HG03565 (cell line): Measurements from ENCODE around the gene PARVG.

ENCODE experiments used
- ATAC-seq: cut with Tn5 transposase; IDR thresholded peaks from one replicate; pipeline ENCODE4 v1.9.1; 2021; ENCODE audit warnings: mild to moderate bottlenecking, moderate library complexity; ENCODE audit not compliant: unreplicated experiment

PARVG gene

GRCh38 chr22:44193535-44193891 lies 12.8 kb downstream of the PARVG start:
- ATAC-seq = no peak

DNA sequence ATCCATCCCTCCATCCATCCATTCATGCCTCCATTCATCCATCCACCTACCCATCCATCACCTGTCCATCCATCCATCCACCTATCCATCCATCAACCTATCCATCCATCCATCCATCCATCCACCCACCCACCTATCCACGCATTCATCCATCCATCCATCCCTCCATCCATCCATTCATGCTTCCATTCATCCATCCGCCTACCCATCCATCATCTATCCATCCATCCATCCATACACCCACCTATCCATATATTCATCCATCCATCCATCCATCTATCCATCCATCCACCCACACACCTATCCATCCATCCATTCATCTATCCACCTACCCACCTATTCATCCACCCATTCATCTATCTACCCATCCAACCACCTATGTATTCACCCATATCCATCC lies 13.8 kb downstream of the PARVG start:
- no peak for ATAC-seq

GRCh38 chr22:44195189-44195871 lies 14.6 kb downstream of the PARVG start:
- ATAC-seq = no peak

GRCh38 chr22:44196241-44196640 lies 15.5 kb downstream of the PARVG start:
- no peak for ATAC-seq

DNA sequence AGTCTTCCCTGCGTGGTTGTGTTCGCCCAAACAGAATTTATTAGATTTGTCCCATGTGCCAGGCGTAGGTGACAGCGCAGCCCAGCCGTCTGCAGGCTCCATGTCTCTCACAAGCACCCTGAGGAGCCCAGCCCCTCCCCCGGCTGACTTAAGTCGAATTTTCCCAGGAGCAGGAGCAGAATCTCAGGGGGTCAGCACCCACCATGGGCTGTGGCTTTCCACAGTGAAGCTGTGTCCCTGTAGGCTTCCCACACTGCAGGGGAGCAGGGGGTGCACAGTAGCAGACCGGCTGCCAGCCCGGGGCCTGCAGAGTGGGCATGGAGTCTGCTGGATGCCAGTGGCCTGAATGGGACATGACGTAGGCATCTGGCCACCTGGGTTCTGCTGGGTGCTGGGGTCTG lies 16.0 kb downstream of the PARVG start:
- ATAC-seq = no peak

- ATAC-seq = no peak
These were observed 16.5 kb downstream of the PARVG start for GRCh38 chr22:44197271-44197670.

- ATAC-seq = no peak
These were observed 18.4 kb downstream of the PARVG start for GRCh38 chr22:44199164-44199563.

- no peak for ATAC-seq
These were observed 19.1 kb downstream of the PARVG start for GRCh38 chr22:44199866-44200265.

- no peak for ATAC-seq
These were observed 19.7 kb downstream of the PARVG start for GRCh38 chr22:44200451-44200850.

DNA sequence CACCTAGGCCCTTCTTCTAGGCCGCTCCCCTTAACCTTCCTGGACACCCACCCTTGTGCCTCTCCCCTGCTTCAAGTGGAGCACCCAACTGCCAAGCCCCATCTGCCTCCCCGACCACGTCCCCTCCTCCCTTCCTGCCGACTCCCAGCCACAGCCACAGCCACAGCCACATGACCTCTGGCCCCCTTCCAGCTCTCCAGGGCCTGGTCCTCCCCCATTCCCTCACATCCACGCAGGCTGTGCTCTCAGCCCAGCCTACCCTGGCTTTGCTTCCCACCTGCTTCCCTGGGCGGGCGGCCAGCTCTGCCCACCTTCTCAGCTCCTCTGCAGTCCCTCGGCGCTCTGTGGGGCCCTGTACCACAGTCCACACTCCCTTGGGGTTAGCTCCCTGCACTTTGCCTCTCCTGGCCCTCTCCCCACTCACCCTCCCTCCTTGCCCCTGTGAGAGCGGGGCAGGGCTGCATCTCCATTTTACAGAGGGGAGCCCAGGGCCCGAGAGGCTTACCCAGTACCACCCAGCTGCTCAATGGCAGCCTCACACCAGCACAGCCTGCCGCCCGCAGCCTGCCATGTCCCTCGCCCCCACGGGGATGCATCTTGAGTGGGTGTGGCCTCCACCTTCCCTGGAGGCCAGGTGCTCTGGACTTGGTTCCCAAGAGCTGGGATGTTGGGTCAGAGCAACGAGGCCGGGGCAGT lies 20.3 kb downstream of the PARVG start:
- ATAC-seq = no peak

- no peak for ATAC-seq
These were observed 20.9 kb downstream of the PARVG start for GRCh38 chr22:44201665-44202064.

- no peak for ATAC-seq
These were observed 21.6 kb downstream of the PARVG start for GRCh38 chr22:44202261-44202789.

GRCh38 chr22:44203203-44203602 lies 22.5 kb downstream of the PARVG start:
- ATAC-seq = no peak

DNA sequence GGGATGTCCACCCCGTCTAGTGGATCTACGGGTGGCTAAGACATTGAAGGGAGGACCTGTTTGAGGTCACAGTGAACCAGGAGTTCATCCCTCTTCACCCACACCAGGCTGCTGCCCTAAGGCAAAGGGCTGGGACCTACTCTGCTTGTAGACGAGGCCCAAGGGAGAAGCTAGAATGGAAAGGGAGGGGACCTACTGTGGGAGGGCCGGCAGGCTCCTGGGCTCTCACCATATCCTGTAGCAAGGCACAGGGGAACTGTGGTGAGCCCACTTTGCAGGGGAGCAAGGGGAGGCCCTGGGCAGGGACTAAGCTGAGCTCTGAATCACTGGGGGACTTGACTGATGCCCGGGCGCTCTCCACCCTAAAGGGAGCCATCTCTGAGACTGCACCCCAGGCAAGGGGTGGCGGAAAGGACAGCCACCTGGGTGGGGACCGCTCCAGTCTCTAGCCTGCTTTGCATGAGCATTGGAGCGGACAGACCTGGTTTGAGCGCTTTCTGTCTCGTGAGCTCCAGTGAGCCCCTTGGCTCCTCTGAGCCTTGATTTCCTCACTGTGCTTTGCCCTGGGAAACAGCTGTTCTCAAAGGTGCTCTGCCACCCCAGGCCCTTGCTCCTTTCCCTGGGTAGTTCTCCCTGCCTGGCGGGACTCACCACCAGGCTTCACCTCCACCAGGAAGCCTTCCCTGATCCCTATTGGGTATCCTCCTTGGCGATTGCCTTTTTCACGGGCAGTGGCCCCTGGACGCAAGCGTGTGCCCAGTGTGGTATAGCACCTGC lies 24.2 kb downstream of the PARVG start:
- ATAC-seq = no peak

DNA sequence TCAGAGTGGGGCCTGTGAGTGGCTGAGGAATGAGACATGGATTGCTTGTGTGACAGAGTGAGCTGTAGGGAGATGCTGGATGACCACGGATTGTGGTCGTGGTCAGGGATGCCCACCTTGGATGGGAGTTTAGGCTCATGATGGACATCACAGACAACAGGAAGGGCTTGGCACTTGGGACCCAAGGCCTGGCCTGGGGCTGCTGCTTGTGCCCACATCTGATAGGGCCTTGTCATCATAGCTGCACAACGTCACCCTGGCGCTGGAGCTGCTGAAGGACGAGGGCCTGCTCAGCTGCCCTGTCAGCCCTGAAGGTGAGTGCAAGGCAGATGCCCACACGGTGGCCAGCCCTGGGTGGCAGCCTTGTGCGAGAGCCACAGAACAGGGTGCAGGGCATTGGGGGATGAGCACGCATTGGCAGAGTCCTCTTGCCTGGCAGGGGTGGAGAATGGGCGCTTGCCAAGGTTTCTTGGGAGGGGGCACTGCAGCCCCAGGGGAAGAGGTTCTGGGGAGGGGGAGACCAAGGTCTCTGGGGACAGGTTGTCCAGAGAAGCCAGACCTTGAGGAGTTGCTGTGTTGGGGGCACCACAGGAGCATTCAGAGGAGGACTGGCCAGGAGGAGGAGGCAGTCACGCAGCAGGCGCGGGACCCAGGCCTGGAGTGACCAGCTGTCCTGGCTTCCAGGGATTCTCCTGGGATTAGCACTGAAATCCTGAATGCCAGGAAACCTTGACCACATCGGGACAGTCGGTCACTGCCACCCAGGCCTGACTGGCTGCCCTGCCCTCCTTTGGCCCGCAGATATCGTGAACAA lies 25.0 kb downstream of the PARVG start:
- ATAC-seq = no peak

DNA sequence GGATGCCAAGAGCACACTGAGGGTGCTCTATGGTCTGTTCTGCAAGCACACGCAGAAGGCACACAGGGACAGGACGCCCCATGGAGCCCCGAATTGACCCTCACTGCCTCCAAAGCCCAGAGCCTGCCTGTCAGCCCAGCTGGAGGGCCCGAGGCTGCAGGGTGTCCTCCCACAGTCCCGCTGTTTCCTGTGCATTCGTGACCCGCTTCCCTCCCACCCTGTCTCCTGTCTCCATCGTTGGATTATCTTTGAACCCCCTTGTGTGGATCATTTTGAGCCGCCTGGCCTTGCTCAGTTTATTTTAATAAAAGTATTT lies 25.6 kb downstream of the PARVG start:
- no peak for ATAC-seq

DNA sequence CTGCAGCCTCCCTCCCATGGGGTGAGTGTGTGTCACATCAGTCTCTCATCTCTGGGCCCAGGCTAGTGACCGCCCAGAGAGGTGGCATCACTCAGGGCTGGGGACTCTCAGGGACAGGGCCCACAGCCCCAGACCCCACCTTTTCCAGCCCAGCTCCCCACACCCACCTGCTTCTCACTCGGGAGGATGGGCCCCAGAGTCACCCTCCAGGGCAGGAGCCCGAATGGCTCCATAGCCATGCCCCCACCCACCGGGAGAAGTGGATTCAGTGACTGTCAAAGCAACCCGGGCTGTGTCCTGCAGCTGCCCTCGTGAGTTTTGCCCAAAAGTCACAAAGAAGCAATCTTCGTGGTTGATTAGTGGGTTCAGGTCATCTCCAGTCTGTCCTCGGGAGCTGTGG lies 26.0 kb downstream of the PARVG start:
- no peak for ATAC-seq

- no peak for ATAC-seq
These were observed 26.7 kb downstream of the PARVG start for GRCh38 chr22:44207173-44207980.

- ATAC-seq = no peak
These were observed 27.2 kb downstream of the PARVG start for GRCh38 chr22:44207981-44208317.

- ATAC-seq = no peak
These were observed 28.6 kb downstream of the PARVG start for GRCh38 chr22:44209343-44209742.
